CD14-positive monocyte (primary cell): ENCODE data around the gene MECP2. TPM values are rescaled to one million over a fixed set of nuclear protein-coding genes. Genes with fewer than 3 reads are reported as not detected.

Source experiments
- DNase-seq, 3 donors: peaks; one replicate each; pipeline ENCODE4 v3.0.0-alpha.2; 2011 to 2022
- H2AFZ ChIP-seq: 2 replicates; pipeline ENCODE4 v1.6.0; 2012; ENCODE audit warnings: mild to moderate bottlenecking, low read depth, low read length, inconsistent platforms; ENCODE audit not compliant: insufficient read depth, poor library complexity, severe bottlenecking
- H3K27ac ChIP-seq, 2 donors: 1 replicate in 1 of 2; 2 replicates in 1 of 2; pipeline ENCODE4 v1.5.1; 2012 to 2013; ENCODE audit warnings: low read length in 2 of 2, control low read depth in 1 of 2, inconsistent platforms in 1 of 2, low read depth in 1 of 2, mild to moderate bottlenecking in 1 of 2
- H3K27me3 ChIP-seq, 2 donors: one replicate each; pipeline versions ENCODE4 v1.6.0 to v1.6.1; 2011 to 2013; ENCODE audit warnings: low read length in 2 of 2; ENCODE audit not compliant: control insufficient read depth in 2 of 2, insufficient read depth in 2 of 2
- H3K36me3 ChIP-seq, 2 donors: replicated peaks in 1 of 2; 1 replicate in 1 of 2; 2 replicates in 1 of 2; pipeline versions ENCODE4 v1.5.1 to v1.6.1; 2012 to 2013; ENCODE audit warnings: low read length in 2 of 2, control low read depth in 1 of 2, inconsistent platforms in 1 of 2, mild to moderate bottlenecking in 1 of 2; ENCODE audit not compliant: insufficient read depth in 2 of 2, control insufficient read depth in 1 of 2
- H3K4me1 ChIP-seq, 2 donors: 1 replicate in 1 of 2; 2 replicates in 1 of 2; pipeline versions ENCODE4 v1.5.1 to v1.6.1; 2012 to 2013; ENCODE audit warnings: low read length in 2 of 2, control low read depth in 1 of 2, inconsistent platforms in 1 of 2, mild to moderate bottlenecking in 1 of 2, moderate library complexity in 1 of 2; ENCODE audit not compliant: insufficient read depth in 2 of 2, control insufficient read depth in 1 of 2
- H3K4me2 ChIP-seq: replicated peaks from 2 replicates; pipeline ENCODE3; 2012; ENCODE audit warnings: low read length, moderate library complexity, mild to moderate bottlenecking; ENCODE audit not compliant: poor library complexity, severe bottlenecking; ENCODE audit errors: extremely low read depth
- H3K4me3 ChIP-seq, 3 experiments: fragments of 200-600 bp in 1 of 3; sonication (generic) in 1 of 3; replicated peaks in 1 of 3; 1 replicate in 2 of 3; 2 replicates in 1 of 3; pipeline ENCODE4 v1.5.1; 2011 to 2013; ENCODE audit warnings: low read length in 3 of 3, mild to moderate bottlenecking in 3 of 3, control low read depth in 2 of 3, low read depth in 2 of 3, inconsistent platforms in 1 of 3, moderate library complexity in 1 of 3
- H3K79me2 ChIP-seq: 2 replicates; pipeline ENCODE4 v1.6.0; 2012; ENCODE audit warnings: mild to moderate bottlenecking, control low read depth, inconsistent platforms, low read length, moderate library complexity; ENCODE audit not compliant: insufficient read depth
- H3K9ac ChIP-seq: 2 replicates; pipeline ENCODE4 v1.6.0; 2017; ENCODE audit warnings: low read length, mild to moderate bottlenecking; ENCODE audit not compliant: insufficient read depth, poor library complexity, severe bottlenecking
- H3K9me3 ChIP-seq, 2 donors: replicated peaks in 1 of 2; 1 replicate in 1 of 2; 2 replicates in 1 of 2; pipeline versions ENCODE4 v1.5.1 to v1.6.1; 2012 to 2013; ENCODE audit warnings: low read length in 2 of 2, control low read depth in 1 of 2; ENCODE audit not compliant: control insufficient read depth in 1 of 2, insufficient read depth in 1 of 2
- H4K20me1 ChIP-seq: 2 replicates; pipeline ENCODE4 v1.6.0; 2012; ENCODE audit warnings: mild to moderate bottlenecking, low read length, control low read depth, moderate library complexity; ENCODE audit not compliant: insufficient read depth
- H3K27ac Mint-ChIP-seq, 7 donors: one replicate each; pipeline ENCODE4 v1.8.0; 2020; ENCODE audit warnings: mild to moderate bottlenecking in 7 of 7, mixed read lengths in 7 of 7, moderate library complexity in 6 of 7, inconsistent platforms in 2 of 7
- H3K27me3 Mint-ChIP-seq, 3 donors: one replicate each; pipeline ENCODE4 v1.8.0; 2021 to 2022; ENCODE audit warnings: low read depth in 3 of 3, mild to moderate bottlenecking in 3 of 3, mixed read lengths in 3 of 3, moderate library complexity in 3 of 3, inconsistent platforms in 1 of 3
- H3K36me3 Mint-ChIP-seq, 2 donors: one replicate each; pipeline ENCODE4 v1.8.0; 2020; ENCODE audit warnings: mixed read lengths in 2 of 2, inconsistent platforms in 1 of 2, mild to moderate bottlenecking in 1 of 2
- H3K4me1 Mint-ChIP-seq: one replicate; pipeline ENCODE4 v1.8.0; 2020; ENCODE audit warnings: mild to moderate bottlenecking, mixed read lengths
- H3K4me3 Mint-ChIP-seq, 2 donors: one replicate each; pipeline ENCODE4 v1.8.0; 2020; ENCODE audit warnings: mild to moderate bottlenecking in 2 of 2, mixed read lengths in 2 of 2, moderate library complexity in 1 of 2
- H3K9me3 Mint-ChIP-seq, 7 donors: one replicate each; pipeline ENCODE4 v1.8.0; 2020 to 2022; ENCODE audit warnings: mixed read lengths in 7 of 7, mild to moderate bottlenecking in 6 of 7, moderate library complexity in 6 of 7, inconsistent platforms in 2 of 7
- CTCF ChIP-seq: fragments of 200-600 bp; IDR thresholded peaks from one replicate; pipeline ENCODE4 v1.8.0; 2022; ENCODE audit warnings: antibody characterized with exemption, mild to moderate bottlenecking
- WGBS: methylation state at CpG from one replicate; pipeline ENCODE4 v1.1.5; 2013; ENCODE audit warnings: missing lambda C conversion rate; ENCODE audit not compliant: insufficient coverage; 5-methylcytosine and 5-hydroxymethylcytosine counted together
- intact Hi-C, 2 donors: fragments of 100-400 bp; cut with micrococcal nuclease; formaldehyde crosslinking; loops; one replicate each; pipeline versions ENCODE4 v1.15.0 to v1.15.1; 2023
- polyA plus RNA-seq, 3 donors: library from polyadenylated mRNA; depleted of rRNA in 1 of 3; unstranded in 2 of 3; stranded (reverse) in 1 of 3; fragments of 300-500 nt in 2 of 3; fragments of >200 nt in 1 of 3; fragmentation: Illumina TruSeq in 2 of 3; gene quantifications; 1 replicate in 2 of 3; 2 replicates in 1 of 3; pipeline ENCODE4 v1.2.3, GENCODE V29; 2012 to 2021

The MECP2 gene
- polyA plus RNA-seq, 3 donors: 5.2 to 21.2 (median 9.6) TPM

GRCh38 chrX:154043003-154043763 lies 54.3 kb downstream of the MECP2 start:
- H3K36me3 Mint-ChIP-seq: peaks cover 40 to 45% of the 10 kb centered on the region in 2 donors
- Histone ChIP-seq H3K4me2 (no peak overlapping the region), H2AFZ (no peak overlapping the region), H3K4me1 (peaks cover 31 to 35% of the 10 kb centered on the region in 2 donors), H4K20me1 (peaks cover 63% of the 10 kb centered on the region), H3K4me3 (no peak overlapping the region), H3K27me3 (peaks cover 0 to 27% of the 10 kb centered on the region in 2 donors), H3K36me3 (peaks cover 10 to 29% of the 10 kb centered on the region in 2 donors), H3K27ac (peak overlapping the region; percentile 35 to 61), H3K79me2 (peaks cover 37% of the 10 kb centered on the region), H3K9me3 (no peaks in the 10 kb centered on the region), H3K9ac (no peak overlapping the region)
- DNase-seq: peak; percentile 53 to 86 (median 75)
- H3K4me3 Mint-ChIP-seq: no peak overlapping the region
- TF ChIP-seq CTCF: no peak
- H3K27me3 Mint-ChIP-seq: peaks cover 0 to 54% (median 0%) of the 10 kb centered on the region in 3 donors
- peak overlapping the region; percentile 20 to 95 (median 91) for H3K27ac Mint-ChIP-seq
- 80% methylated on average over 1 of the region's 5 CpGs for WGBS
- intact Hi-C loops: no loop called here
- peaks cover 52% of the 10 kb centered on the region for H3K4me1 Mint-ChIP-seq
- peaks cover 0 to 2% (median 0%) of the 10 kb centered on the region in 7 donors for H3K9me3 Mint-ChIP-seq

DNA sequence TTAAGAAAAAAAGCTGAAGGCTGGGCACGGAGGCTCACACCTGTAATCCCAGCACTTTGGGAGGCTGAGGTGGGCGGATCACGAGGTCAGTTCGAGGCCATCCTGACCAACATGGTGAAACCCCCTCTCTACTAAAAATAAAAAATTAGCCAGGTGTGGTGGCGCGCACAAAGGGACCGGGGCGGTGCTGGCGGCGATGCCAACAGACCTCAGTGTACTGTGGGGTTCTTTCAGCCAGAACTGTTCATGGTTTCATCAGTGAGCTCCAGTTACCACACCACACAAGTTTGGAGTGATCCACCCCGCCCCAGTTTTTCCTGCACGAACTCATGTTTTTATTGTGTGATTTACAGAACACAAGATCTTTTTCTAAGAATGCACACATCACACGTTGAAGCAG lies 56.7 kb downstream of the MECP2 start:
- Mint-ChIP-seq H3K4me1 (peaks cover 52% of the 10 kb centered on the region), H3K27ac (peak overlapping the region; percentile 84 to 99 (median 90)), H3K36me3 (peaks cover 32 to 38% of the 10 kb centered on the region in 2 donors), H3K9me3 (peaks cover 0 to 2% (median 0%) of the 10 kb centered on the region in 7 donors), H3K4me3 (no peak overlapping the region), H3K27me3 (peaks cover 0 to 43% (median 0%) of the 10 kb centered on the region in 3 donors)
- intact Hi-C loops: loop anchor here in 1 of 2 donors (1.0 kb wide), 1 partner anchor 21 kb away; no protein-coding TSS in a partner anchor
- H3K27me3 ChIP-seq: peaks cover 0 to 22% of the 10 kb centered on the region in 2 donors
- H3K4me2 ChIP-seq: no peak overlapping the region
- peaks cover 31 to 35% of the 10 kb centered on the region in 2 donors for H3K4me1 ChIP-seq
- no peak for DNase-seq
- TF ChIP-seq CTCF: no peak
- H2AFZ ChIP-seq: no peak overlapping the region
- H3K36me3 ChIP-seq: peaks cover 2 to 7% of the 10 kb centered on the region in 2 donors
- peak overlapping the region; percentile 84 to 90 for H3K27ac ChIP-seq
- H3K4me3 ChIP-seq: no peak overlapping the region
- peaks cover 49% of the 10 kb centered on the region for H3K79me2 ChIP-seq
- H4K20me1 ChIP-seq: peaks cover 55% of the 10 kb centered on the region
- H3K9ac ChIP-seq: no peak overlapping the region
- WGBS: no CpG with 5 or more reads among the region's 13 CpGs
- no peaks in the 10 kb centered on the region for H3K9me3 ChIP-seq
